Spleen (tissue), 7 donors: ENCODE data around the gene PPP1R9A.

ENCODE experiments used
- POLR2A ChIP-seq, 3 donors: fragments of 450-650 bp; IDR thresholded peaks; one replicate each; pipeline ENCODE4 v1.5.1; 2017; ENCODE audit warnings: antibody characterized with exemption in 3 of 3, mild to moderate bottlenecking in 1 of 3
- TF ChIP-seq, protein P1 (sequence below), 11 experiments: fragments of 200-600 bp in 7 of 11; fragments of 450-650 bp in 4 of 11; sonication (generic) in 4 of 11; IDR thresholded peaks in 8 of 11; conservative IDR thresholded peaks in 3 of 11; 1 replicate in 7 of 11; 2 replicates in 4 of 11; pipeline versions ENCODE4 v1.4.0 to v1.8.0; 2016 to 2021; ENCODE audit warnings: antibody characterized with exemption in 11 of 11, inconsistent platforms in 4 of 11, mild to moderate bottlenecking in 1 of 11
- donor health status: DM: no; HTN: no; CAD: no; lungs with moderate emphysema.
- donor health status: DM: no; HTN: no; CAD: no.
- donor health status: DM: no; HTN: no; CAD: no.

GRCh38 chr7:95205665-95206225 lies 298.4 kb downstream of the PPP1R9A start:
- TF ChIP-seq, protein P1, sequence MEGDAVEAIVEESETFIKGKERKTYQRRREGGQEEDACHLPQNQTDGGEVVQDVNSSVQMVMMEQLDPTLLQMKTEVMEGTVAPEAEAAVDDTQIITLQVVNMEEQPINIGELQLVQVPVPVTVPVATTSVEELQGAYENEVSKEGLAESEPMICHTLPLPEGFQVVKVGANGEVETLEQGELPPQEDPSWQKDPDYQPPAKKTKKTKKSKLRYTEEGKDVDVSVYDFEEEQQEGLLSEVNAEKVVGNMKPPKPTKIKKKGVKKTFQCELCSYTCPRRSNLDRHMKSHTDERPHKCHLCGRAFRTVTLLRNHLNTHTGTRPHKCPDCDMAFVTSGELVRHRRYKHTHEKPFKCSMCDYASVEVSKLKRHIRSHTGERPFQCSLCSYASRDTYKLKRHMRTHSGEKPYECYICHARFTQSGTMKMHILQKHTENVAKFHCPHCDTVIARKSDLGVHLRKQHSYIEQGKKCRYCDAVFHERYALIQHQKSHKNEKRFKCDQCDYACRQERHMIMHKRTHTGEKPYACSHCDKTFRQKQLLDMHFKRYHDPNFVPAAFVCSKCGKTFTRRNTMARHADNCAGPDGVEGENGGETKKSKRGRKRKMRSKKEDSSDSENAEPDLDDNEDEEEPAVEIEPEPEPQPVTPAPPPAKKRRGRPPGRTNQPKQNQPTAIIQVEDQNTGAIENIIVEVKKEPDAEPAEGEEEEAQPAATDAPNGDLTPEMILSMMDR (IDR thresholded peaks at IDR 0.05 in 8 of 11, conservative IDR thresholded peaks at IDR 0.05 in 3 of 11): no peak
- TF ChIP-seq POLR2A (IDR thresholded peaks at IDR 0.05): no peak
